ENCODE measurements around the gene ROR2. TPM values are rescaled to one million over a fixed set of nuclear protein-coding genes. Genes with fewer than 3 reads are reported as not detected.

ROR2 gene
- total and polyA plus RNA-seq, 4 donors = 2.7 to 32.3 (median 9.2) TPM

- no peak for TF ChIP-seq CTCF (IDR thresholded peaks at IDR 0.05; ENCODE audit: control extremely low read depth, extremely low read depth)
- Histone ChIP-seq H3K27me3 (ENCODE audit: control insufficient read depth in 3 of 3, insufficient read depth in 3 of 3, low read length in 2 of 3) (no peaks in the 10 kb centered on the region), H3K4me1 (ENCODE audit: control insufficient read depth in 5 of 5, insufficient read depth in 5 of 5, low read length in 5 of 5) (peaks cover 0 to 62% (median 10%) of the 10 kb centered on the region in 5 donors), H3K36me3 (ENCODE audit: control insufficient read depth in 4 of 4, insufficient read depth in 4 of 4, low read length in 4 of 4) (peaks cover 0 to 4% (median 1%) of the 10 kb centered on the region in 4 donors), H3K27ac (ENCODE audit: low read depth in 1 of 2, low read length in 1 of 2) (no peak overlapping the region), H3K9ac (ENCODE audit: insufficient read depth in 1 of 2, low read length in 2 of 2) (no peak overlapping the region), H3K9me3 (ENCODE audit: control insufficient read depth in 4 of 4, insufficient read depth in 3 of 4, low read length in 3 of 4) (no peaks in the 10 kb centered on the region), H3K4me3 (no peak overlapping the region)
- DNase-seq (no peak), ATAC-seq (ENCODE audit: insufficient read depth, low FRiP score) (no peak)
- 92 to 100% methylated on average over 1 of the region's 1 CpG for WGBS, 2 donors
Measured at GRCh38 chr9:91884153-91884552, 65.9 kb downstream of the ROR2 start.

GRCh38 chr9:91883503-91883902 is 66.5 kb downstream of the ROR2 start:
- H3K27ac ChIP-seq (ENCODE audit: low read depth in 1 of 2, low read length in 1 of 2) = no peak overlapping the region
- TF ChIP-seq CTCF (IDR thresholded peaks at IDR 0.05; ENCODE audit: control extremely low read depth, extremely low read depth) = no peak

GRCh38 chr9:91882627-91883026 is 67.4 kb downstream of the ROR2 start:
- peaks cover 0 to 4% (median 1%) of the 10 kb centered on the region in 4 donors for H3K36me3 ChIP-seq (ENCODE audit: control insufficient read depth in 4 of 4, insufficient read depth in 4 of 4, low read length in 4 of 4)
- DNase-seq (no peak), ATAC-seq (ENCODE audit: insufficient read depth, low FRiP score) (no peak)
- H3K4me3 ChIP-seq = no peak overlapping the region
- no peak overlapping the region for H3K9ac ChIP-seq (ENCODE audit: insufficient read depth in 1 of 2, low read length in 2 of 2)
- H3K9me3 ChIP-seq (ENCODE audit: control insufficient read depth in 4 of 4, insufficient read depth in 3 of 4, low read length in 3 of 4) = no peaks in the 10 kb centered on the region
- 83 to 85% methylated on average over 4 of the region's 4 CpGs for WGBS, 2 donors
- H3K27ac ChIP-seq (ENCODE audit: low read depth in 1 of 2, low read length in 1 of 2) = no peak overlapping the region
- H3K27me3 ChIP-seq (ENCODE audit: control insufficient read depth in 3 of 3, insufficient read depth in 3 of 3, low read length in 2 of 3) = no peaks in the 10 kb centered on the region
- no peak for TF ChIP-seq CTCF (IDR thresholded peaks at IDR 0.05; ENCODE audit: control extremely low read depth, extremely low read depth)
- H3K4me1 ChIP-seq (ENCODE audit: control insufficient read depth in 5 of 5, insufficient read depth in 5 of 5, low read length in 5 of 5) = peaks cover 0 to 52% (median 8%) of the 10 kb centered on the region in 5 donors

More at GRCh38 chr9:91883503-91883902, 66.5 kb downstream of the ROR2 start:
- Histone ChIP-seq H3K4me1 (ENCODE audit: control insufficient read depth in 5 of 5, insufficient read depth in 5 of 5, low read length in 5 of 5) (peaks cover 0 to 56% (median 10%) of the 10 kb centered on the region in 5 donors), H3K9me3 (ENCODE audit: control insufficient read depth in 4 of 4, insufficient read depth in 3 of 4, low read length in 3 of 4) (no peaks in the 10 kb centered on the region), H3K9ac (ENCODE audit: insufficient read depth in 1 of 2, low read length in 2 of 2) (no peak overlapping the region), H3K27me3 (ENCODE audit: control insufficient read depth in 3 of 3, insufficient read depth in 3 of 3, low read length in 2 of 3) (no peaks in the 10 kb centered on the region), H3K36me3 (ENCODE audit: control insufficient read depth in 4 of 4, insufficient read depth in 4 of 4, low read length in 4 of 4) (peaks cover 0 to 4% (median 1%) of the 10 kb centered on the region in 4 donors), H3K4me3 (no peak overlapping the region)
- WGBS, 2 donors = 90 to 95% methylated on average over 3 of the region's 3 CpGs
- ATAC-seq (ENCODE audit: insufficient read depth, low FRiP score) = no peak
- no peak for DNase-seq

Data from lung (tissue), 12 donors.